Testis (tissue), 2 donors: ENCODE measurements around the gene GSX1.

Experiments used
- POLR2A ChIP-seq: fragments of 450-650 bp; IDR thresholded peaks from one replicate; pipeline ENCODE4 v1.6.1; 2017; ENCODE audit warnings: antibody characterized with exemption, mild to moderate bottlenecking, moderate library complexity
- TF ChIP-seq, protein P1 (sequence below), 3 experiments: fragments of 450-650 bp in 2 of 3; fragments of 200-600 bp in 1 of 3; sonication (generic) in 1 of 3; IDR thresholded peaks; one replicate each; pipeline ENCODE4 v1.5.1; 2016 to 2019; ENCODE audit warnings: antibody characterized with exemption in 3 of 3, mild to moderate bottlenecking in 2 of 3, moderate library complexity in 1 of 3

GRCh38 chr13:27745301-27745700 is 47.0 kb upstream of the GSX1 start:
- TF ChIP-seq, protein P1, sequence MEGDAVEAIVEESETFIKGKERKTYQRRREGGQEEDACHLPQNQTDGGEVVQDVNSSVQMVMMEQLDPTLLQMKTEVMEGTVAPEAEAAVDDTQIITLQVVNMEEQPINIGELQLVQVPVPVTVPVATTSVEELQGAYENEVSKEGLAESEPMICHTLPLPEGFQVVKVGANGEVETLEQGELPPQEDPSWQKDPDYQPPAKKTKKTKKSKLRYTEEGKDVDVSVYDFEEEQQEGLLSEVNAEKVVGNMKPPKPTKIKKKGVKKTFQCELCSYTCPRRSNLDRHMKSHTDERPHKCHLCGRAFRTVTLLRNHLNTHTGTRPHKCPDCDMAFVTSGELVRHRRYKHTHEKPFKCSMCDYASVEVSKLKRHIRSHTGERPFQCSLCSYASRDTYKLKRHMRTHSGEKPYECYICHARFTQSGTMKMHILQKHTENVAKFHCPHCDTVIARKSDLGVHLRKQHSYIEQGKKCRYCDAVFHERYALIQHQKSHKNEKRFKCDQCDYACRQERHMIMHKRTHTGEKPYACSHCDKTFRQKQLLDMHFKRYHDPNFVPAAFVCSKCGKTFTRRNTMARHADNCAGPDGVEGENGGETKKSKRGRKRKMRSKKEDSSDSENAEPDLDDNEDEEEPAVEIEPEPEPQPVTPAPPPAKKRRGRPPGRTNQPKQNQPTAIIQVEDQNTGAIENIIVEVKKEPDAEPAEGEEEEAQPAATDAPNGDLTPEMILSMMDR (IDR thresholded peaks at IDR 0.05): no peak
- no peak for TF ChIP-seq POLR2A
